Naive B cell (primary cell): ENCODE results near the gene PGLYRP2. TPM values are rescaled to one million over a fixed set of nuclear protein-coding genes. Genes with fewer than 3 reads are reported as not detected.

Experiments used
- ATAC-seq, 2 donors: fragments of 150-1000 bp; cut with Tn5 transposase; 2 replicates each; pipeline ENCODE4 v1.10.0; 2021; ENCODE audit warnings: low read depth in 2 of 2, mild to moderate bottlenecking in 2 of 2, moderate library complexity in 2 of 2
- DNase-seq: peaks from one replicate; pipeline ENCODE4 v3.0.0; 2022
- H3K27ac Mint-ChIP-seq, 6 donors: one replicate each; pipeline ENCODE4 v1.8.0; 2020 to 2022; ENCODE audit warnings: mild to moderate bottlenecking in 6 of 6, mixed read lengths in 6 of 6, moderate library complexity in 5 of 6, inconsistent platforms in 2 of 6
- H3K27me3 Mint-ChIP-seq, 3 donors: one replicate each; pipeline ENCODE4 v1.8.0; 2021 to 2022; ENCODE audit warnings: mixed read lengths in 3 of 3, mild to moderate bottlenecking in 1 of 3
- H3K36me3 Mint-ChIP-seq, 2 donors: one replicate each; pipeline ENCODE4 v1.8.0; 2020 to 2022; ENCODE audit warnings: mixed read lengths in 2 of 2, inconsistent platforms in 1 of 2, mild to moderate bottlenecking in 1 of 2
- H3K4me1 Mint-ChIP-seq, 3 donors: one replicate each; pipeline ENCODE4 v1.8.0; 2020 to 2022; ENCODE audit warnings: mixed read lengths in 3 of 3, inconsistent platforms in 1 of 3, mild to moderate bottlenecking in 1 of 3, moderate library complexity in 1 of 3
- H3K4me3 Mint-ChIP-seq, 8 donors: one replicate each; pipeline ENCODE4 v1.8.0; 2020 to 2022; ENCODE audit warnings: mild to moderate bottlenecking in 8 of 8, mixed read lengths in 8 of 8, moderate library complexity in 8 of 8, inconsistent platforms in 2 of 8
- H3K9me3 Mint-ChIP-seq, 7 donors: one replicate each; pipeline ENCODE4 v1.8.0; 2020 to 2022; ENCODE audit warnings: mixed read lengths in 7 of 7, mild to moderate bottlenecking in 5 of 7, inconsistent platforms in 2 of 7, moderate library complexity in 1 of 7
- polyA plus RNA-seq, 6 donors: library from polyadenylated mRNA; unstranded; fragments of 300-500 nt; fragmentation: Illumina TruSeq; gene quantifications; one replicate each; pipeline ENCODE4 v1.2.3, GENCODE V29; 2021; ENCODE audit warnings: low read depth in 6 of 6

PGLYRP2 gene
- polyA plus RNA-seq, 6 donors from 2014 or later: not detected

DNA sequence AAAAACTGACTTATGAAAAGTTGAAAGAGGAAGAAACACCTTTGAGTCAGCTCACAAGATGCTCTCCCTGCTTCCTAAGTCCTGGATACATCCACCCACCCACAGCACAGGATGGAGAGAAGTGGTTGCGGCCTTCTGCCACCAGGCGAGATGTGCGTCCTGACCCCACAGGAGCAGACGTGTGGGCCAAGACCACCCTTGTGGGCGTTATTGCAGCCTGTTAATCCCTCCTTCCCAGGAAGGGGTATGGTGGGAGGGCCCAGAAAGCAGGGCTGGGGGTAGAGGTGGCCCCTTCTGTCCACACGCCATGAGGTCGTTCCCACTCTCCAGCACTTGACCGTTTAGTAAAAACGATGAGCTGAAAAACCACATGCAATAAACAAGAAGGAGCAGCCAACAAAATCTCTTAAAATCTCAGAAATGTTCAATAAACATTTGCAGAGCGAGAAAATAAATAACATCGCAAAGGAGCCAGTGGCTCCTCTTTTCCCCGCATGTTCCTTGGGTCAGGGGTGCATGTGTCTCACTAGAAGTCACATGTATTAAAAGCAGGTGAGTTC, 58.1 kb downstream of the PGLYRP2 start:
- ATAC-seq: no peak
- DNase-seq: no peak
- H3K27ac Mint-ChIP-seq: peak overlapping the region in 1 of 6 donors; percentile 47
- peaks cover 0 to 17% of the 10 kb centered on the region in 2 donors for H3K36me3 Mint-ChIP-seq
- H3K4me3 Mint-ChIP-seq: peak overlapping the region in 1 of 8 donors; percentile 53
- no peaks in the 10 kb centered on the region for H3K27me3 Mint-ChIP-seq
- H3K4me1 Mint-ChIP-seq: peaks cover 27 to 41% (median 27%) of the 10 kb centered on the region in 3 donors
- H3K9me3 Mint-ChIP-seq: peaks cover 0 to 5% (median 0%) of the 10 kb centered on the region in 7 donors

DNA sequence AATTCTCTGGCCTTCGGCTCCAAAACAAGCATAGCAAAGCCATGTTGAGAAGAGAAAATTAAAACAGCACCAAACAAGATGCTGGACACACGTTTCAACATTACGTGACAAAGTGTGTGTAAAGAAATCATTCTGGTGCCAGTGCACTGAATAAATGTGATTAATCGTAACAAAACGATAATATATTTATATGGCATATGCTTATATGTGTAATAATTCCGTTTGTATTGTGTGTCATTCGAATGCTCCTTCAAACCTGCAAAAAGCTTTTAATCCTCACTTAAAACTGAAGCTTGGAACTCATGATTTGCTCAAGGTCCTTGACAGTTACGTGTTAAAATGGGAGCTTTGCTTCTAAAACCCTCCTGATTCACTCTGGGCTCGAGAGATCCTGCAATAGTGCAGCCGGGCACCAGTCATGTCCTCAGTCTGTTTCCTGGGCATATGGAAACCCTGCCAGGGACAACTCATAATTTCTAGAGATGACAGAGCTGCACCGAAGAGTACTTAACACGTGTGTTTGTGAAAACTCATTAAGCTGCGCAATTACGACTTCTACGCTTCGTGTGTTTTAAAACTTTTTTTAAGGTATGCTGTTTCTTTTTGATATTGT, 59.8 kb downstream of the PGLYRP2 start:
- DNase-seq: no peak
- H3K27ac Mint-ChIP-seq: peak overlapping the region in 2 of 6 donors; percentile 0 to 96
- H3K9me3 Mint-ChIP-seq: peaks cover 0 to 5% (median 0%) of the 10 kb centered on the region in 7 donors
- H3K4me3 Mint-ChIP-seq: peak overlapping the region; percentile 28 to 100 (median 99)
- no peaks in the 10 kb centered on the region for H3K27me3 Mint-ChIP-seq
- peaks cover 27 to 50% (median 39%) of the 10 kb centered on the region in 3 donors for H3K4me1 Mint-ChIP-seq
- H3K36me3 Mint-ChIP-seq: peaks cover 0 to 10% of the 10 kb centered on the region in 2 donors
- ATAC-seq: no peak

Other genes starting within 250 kb of the PGLYRP2 start
- gene EPHX3, start 247.1 kb downstream of the PGLYRP2 start, polyA plus RNA-seq: not detected
- gene BRD4, start 147.0 kb downstream of the PGLYRP2 start, polyA plus RNA-seq: 10 to 100 TPM; 13.5 to 51.9 (median 18.4) TPM
- 10 to 100 TPM; 14.7 to 27.7 (median 17.9) TPM for gene AKAP8, start 99.7 kb downstream of the PGLYRP2 start, polyA plus RNA-seq
- gene AKAP8L, start 60.5 kb downstream of the PGLYRP2 start, polyA plus RNA-seq: 100 to 1,000 TPM in 1 of 6 donors, 10 to 100 TPM in 5; 37.8 to 103 (median 53.6) TPM
- gene WIZ, start 29.5 kb downstream of the PGLYRP2 start, polyA plus RNA-seq: 1 to 10 TPM in 1 of 6 donors, under 1 TPM in 5; 0.15 to 1.4 (median 0.66) TPM
- gene RASAL3, start 15.0 kb downstream of the PGLYRP2 start, polyA plus RNA-seq: 10 to 100 TPM; 21.8 to 49.9 (median 32.0) TPM
- not detected for gene CYP4F22, start 29.0 kb upstream of the PGLYRP2 start, polyA plus RNA-seq
- not detected for gene CYP4F8, start 135.7 kb upstream of the PGLYRP2 start, polyA plus RNA-seq
- not detected for gene CYP4F3, start 161.4 kb upstream of the PGLYRP2 start, polyA plus RNA-seq
- not detected for gene CYP4F12, start 193.6 kb upstream of the PGLYRP2 start, polyA plus RNA-seq
- not detected for gene OR10H2, start 248.5 kb upstream of the PGLYRP2 start, polyA plus RNA-seq